Inferior parietal cortex (tissue), 1 donor: ENCODE measurements around the gene EVI5L.
A peak's percentile ranks its signal among the peaks of the same experiment; 100 is the strongest.

Experiments
- DNase-seq: peaks from one replicate; pipeline ENCODE4 v3.0.0-alpha.2; 2016; ENCODE audit errors: extremely low spot score

Gene EVI5L

GRCh38 chr19:7894612-7895309, 64.7 kb downstream of the EVI5L start:
- DNase-seq, result no peak

GRCh38 chr19:7895565-7895964, 65.5 kb downstream of the EVI5L start:
- no peak for DNase-seq

- no peak for DNase-seq
Measured at GRCh38 chr19:7897292-7897691, 67.3 kb downstream of the EVI5L start.

DNA sequence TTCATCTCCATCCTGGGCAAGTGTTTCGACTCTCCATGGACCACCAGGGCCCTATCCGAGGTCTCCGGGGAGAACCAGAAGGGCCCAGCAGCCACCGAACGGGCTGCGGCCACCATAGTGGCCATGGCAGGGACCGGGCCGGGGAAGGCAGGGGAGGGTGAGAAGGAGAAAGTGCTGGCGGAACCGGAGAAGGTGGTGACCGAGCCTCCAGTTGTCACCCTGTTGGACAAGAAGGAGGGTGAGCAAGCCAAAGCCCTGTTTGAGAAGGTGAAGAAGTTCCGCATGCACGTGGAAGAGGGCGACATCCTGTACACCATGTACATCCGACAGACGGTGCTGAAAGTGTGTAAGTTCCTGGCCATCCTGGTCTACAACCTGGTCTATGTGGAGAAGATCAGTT, 68.9 kb downstream of the EVI5L start:
- DNase-seq, result no peak

GRCh38 chr19:7899751-7900378, 69.8 kb downstream of the EVI5L start:
- DNase-seq, result no peak

GRCh38 chr19:7900401-7900870, 70.4 kb downstream of the EVI5L start:
- no peak for DNase-seq

- no peak for DNase-seq
Measured at GRCh38 chr19:7900931-7901330, 70.9 kb downstream of the EVI5L start.

DNA sequence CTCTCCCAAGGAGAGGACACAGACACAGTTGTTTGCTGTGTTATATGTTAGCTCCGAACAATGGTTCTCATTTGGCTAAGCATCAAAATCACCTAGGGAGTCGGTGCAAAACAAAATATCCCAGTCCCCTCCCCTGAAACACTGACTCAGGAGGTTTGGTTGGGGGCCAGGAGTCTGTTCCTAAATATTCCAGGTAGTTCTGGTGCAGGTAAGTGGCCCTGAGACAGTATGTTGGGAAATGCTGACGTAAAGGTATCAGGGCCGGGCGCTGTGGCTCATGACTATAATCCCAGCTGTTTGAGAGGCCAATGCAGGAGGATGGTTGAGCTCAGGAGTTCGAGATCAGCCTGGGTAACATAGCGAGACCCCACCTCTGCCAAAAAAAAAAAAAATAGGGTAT, 71.3 kb downstream of the EVI5L start:
- DNase-seq, result no peak

GRCh38 chr19:7902796-7903243, 72.8 kb downstream of the EVI5L start:
- DNase-seq, result no peak

GRCh38 chr19:7903244-7904073, 73.4 kb downstream of the EVI5L start, which contains the start of gene MAP2K7:
Gene MAP2K7, plus strand, starts transcription at chr19:7903877. Its CDS starts 68 bp downstream, at chr19:7903945.
- DNase-seq, result peak; percentile 99

- no peak for DNase-seq
Measured at GRCh38 chr19:7904074-7905020, 74.3 kb downstream of the EVI5L start.

GRCh38 chr19:7905268-7905667, 75.2 kb downstream of the EVI5L start:
- DNase-seq, result no peak

DNA sequence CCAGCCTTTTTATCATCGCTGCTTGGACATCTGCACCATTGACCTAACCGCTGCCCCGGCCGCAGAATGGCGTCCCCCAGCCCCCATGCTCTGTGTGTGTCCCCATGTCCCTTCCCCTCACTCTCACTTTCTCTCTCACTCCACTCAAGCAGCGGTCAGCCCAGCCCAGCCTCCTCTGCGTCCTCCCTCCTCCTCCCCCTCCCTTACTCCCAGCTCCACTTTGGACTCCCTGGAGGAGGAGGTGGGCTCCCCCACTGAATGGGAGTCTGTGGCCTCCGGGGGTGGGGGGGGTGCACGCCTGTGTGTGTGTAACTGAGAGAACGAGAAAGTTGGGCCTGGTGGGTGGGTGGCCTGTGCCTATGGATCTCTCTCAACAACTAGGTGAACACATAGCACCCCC, 75.8 kb downstream of the EVI5L start:
- DNase-seq, result no peak

DNA sequence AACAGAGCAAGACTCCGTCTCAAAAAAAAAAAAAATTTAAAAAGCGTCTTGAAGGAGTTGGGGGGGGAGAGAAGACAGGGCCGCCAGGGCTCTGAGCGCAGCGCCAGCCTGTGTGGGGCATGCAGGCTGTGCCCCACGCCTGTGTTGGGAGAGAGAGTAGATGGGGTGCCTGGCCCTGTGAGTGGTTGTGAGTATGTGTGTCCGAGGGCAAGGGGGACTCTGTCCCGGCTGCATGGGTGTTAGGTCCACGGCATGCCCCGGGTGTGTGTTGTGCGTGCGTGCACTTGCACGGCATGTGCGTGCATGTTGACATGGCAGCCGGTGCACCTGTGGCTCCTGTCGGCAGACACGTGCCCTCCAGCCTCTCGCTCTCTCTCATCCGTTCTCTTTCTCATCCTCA, 77.1 kb downstream of the EVI5L start:
- no peak for DNase-seq

GRCh38 chr19:7907544-7907943, 77.5 kb downstream of the EVI5L start:
- DNase-seq, result no peak

DNA sequence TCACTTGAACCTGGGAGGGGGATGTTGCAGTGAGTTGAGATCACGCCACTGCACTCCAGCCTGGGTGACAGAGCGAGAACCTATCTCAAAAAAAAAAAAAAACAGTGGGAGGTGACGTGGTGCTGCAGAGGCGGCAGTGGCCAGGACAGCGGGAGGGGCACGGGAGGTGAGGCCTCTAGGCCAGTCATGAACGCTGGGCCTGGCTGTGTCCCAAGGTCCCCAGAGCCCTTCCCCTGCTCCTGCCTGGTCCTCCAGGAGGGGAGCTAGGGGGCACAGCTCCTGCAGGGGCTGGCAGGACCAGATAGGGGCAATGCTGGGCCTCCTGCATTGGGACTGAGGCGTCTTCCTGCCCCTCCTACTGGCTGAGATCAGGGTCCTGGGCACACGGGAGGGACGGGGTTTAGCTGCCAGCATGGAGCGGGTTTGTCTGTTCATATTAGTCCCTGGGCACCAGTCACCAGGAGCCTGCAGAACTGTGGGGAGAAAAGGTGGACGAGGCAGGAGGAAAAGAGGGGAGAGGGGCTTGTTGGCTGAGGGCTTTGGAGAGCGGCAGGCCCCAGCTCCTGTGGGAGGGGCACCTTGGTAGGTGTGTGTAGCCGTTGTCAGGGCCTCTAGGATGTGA, 78.2 kb downstream of the EVI5L start:
- DNase-seq, result no peak

DNA sequence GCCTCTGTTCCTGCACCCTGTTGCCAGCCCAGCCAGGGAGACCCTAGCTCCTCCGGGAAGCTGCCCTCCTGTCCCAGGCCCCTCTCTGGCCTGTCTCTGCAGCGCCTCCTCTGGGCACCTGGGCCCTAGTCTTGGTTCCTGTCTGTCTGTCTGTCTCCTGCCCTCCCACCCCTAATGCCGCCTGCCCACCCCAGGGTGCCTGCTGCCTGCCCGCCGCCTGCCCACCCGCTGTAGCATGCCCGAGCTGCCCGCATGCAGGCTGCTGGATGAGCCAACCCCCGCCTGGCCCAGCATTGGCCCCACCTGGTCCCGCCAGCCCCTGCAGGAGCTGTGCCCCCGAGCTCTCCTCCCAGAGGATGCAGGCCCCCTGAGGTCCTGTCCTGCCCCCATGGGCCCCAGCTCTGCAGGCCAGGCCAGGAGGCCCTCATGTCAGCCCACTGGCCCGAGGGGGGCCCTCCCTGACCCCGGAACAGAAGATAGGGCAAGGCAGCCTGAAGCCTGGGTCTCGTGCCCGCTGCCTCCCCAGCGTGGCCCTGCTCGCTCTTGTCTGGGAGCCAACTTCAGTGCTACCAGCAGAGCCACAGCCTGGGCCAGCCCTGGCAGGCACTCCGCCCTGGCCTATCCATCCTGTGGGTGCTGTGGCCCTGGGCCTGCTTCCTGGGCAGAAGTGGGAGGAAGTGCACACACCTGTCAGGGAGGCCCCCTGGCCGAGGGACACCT, 78.9 kb downstream of the EVI5L start:
- DNase-seq, result no peak

GRCh38 chr19:7909471-7910067, 79.6 kb downstream of the EVI5L start:
- no peak for DNase-seq

- DNase-seq, result no peak
Measured at GRCh38 chr19:7910321-7911161, 80.5 kb downstream of the EVI5L start.
